Fibroblast of the aortic adventitia (primary cell): ENCODE measurements around the gene ZNF521. TPM values are rescaled to one million over a fixed set of nuclear protein-coding genes. Genes with fewer than 3 reads are reported as not detected.
"Not testable (repeated sequence)": the region's sequence is repeated elsewhere in the genome, so short reads cannot be mapped to it uniquely, and the experiment has no call there.

Experiments used
- DNase-seq: peaks from one replicate; pipeline ENCODE4 v3.0.0-alpha.2; 2010; ENCODE audit warnings: low read depth
- H3K4me3 ChIP-seq: 2 replicates; pipeline ENCODE4 v1.5.1; 2011; ENCODE audit warnings: low read depth, mild to moderate bottlenecking, control low read depth, low read length, moderate library complexity
- total RNA-seq: library from RNA; depleted of rRNA; stranded (reverse); fragments of >200 nt; gene quantifications from 2 replicates; pipeline ENCODE4 v1.2.3, GENCODE V29; 2012; ENCODE audit warnings: low replicate concordance
- TF ChIP-seq, protein P1 (sequence below): IDR thresholded peaks from 2 replicates; pipeline ENCODE4 v1.5.1; 2011; ENCODE audit warnings: mild to moderate bottlenecking, low read length, control low read depth, inconsistent platforms; ENCODE audit not compliant: insufficient read depth

Gene ZNF521
- total RNA-seq, 1 donor = 35.7 TPM

DNA sequence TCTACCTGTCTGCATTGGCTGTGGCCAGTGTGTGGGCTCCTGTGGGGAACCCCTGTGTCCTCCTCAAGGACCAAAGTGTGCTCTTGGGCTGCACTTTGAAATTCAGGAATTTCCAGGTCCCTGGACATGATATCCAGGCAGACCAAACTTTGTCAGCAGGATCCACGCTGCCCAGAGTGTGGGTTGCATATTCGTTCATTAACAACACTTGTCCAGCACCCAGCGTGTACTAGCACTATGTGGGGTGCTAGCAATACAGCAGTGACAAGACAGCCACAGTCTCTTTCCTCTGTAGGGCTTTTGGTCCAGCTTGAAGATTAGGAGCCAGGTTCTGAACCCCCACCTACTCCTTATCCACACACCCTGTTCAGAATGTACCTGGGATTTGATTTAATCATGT lies 304.5 kb downstream of the ZNF521 start:
- DNase-seq = no peak
- TF ChIP-seq, protein P1, sequence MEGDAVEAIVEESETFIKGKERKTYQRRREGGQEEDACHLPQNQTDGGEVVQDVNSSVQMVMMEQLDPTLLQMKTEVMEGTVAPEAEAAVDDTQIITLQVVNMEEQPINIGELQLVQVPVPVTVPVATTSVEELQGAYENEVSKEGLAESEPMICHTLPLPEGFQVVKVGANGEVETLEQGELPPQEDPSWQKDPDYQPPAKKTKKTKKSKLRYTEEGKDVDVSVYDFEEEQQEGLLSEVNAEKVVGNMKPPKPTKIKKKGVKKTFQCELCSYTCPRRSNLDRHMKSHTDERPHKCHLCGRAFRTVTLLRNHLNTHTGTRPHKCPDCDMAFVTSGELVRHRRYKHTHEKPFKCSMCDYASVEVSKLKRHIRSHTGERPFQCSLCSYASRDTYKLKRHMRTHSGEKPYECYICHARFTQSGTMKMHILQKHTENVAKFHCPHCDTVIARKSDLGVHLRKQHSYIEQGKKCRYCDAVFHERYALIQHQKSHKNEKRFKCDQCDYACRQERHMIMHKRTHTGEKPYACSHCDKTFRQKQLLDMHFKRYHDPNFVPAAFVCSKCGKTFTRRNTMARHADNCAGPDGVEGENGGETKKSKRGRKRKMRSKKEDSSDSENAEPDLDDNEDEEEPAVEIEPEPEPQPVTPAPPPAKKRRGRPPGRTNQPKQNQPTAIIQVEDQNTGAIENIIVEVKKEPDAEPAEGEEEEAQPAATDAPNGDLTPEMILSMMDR = no peak
- no peak overlapping the region for H3K4me3 ChIP-seq

DNA sequence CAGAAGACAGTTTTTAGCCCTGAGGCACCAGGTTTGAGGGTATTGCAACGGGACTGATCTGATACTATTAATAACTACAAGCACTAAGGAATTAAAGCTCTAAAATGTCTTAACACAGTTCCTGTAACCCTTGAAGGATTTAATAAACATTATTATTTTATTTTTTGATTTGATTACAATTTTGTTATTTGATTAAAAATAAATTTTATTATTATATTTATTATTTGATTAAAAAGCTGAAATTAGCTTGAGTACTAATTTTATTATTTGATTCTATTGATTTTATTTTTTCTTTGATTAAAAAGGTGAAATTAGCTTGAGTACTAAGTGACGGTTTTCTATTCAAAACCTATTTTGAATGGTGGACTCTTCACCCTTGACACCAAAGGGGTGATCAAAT lies 307.3 kb downstream of the ZNF521 start:
- TF ChIP-seq, protein P1 = no peak
- no peak for DNase-seq
- H3K4me3 ChIP-seq = no peak overlapping the region

DNA sequence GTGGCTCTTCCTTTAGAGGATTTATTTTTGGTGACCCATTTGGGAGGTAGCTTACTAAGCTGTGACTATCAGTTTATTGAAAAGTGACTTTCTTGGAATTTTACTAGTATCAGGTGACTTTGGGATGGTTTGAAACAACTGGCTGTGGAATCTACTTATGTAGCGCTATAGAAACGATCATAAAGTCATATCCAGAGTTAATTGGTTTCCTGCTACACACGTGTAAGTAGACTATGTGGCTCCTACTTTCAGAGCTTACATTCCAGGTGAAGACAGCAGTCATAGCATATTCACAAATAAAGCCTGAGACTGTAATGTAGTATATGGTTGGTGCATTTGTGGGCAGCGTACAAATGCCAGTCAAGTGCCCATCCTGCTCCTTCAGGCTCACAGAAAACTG lies 308.9 kb downstream of the ZNF521 start:
- DNase-seq = no peak
- H3K4me3 ChIP-seq = no peak overlapping the region
- TF ChIP-seq, protein P1 = no peak

DNA sequence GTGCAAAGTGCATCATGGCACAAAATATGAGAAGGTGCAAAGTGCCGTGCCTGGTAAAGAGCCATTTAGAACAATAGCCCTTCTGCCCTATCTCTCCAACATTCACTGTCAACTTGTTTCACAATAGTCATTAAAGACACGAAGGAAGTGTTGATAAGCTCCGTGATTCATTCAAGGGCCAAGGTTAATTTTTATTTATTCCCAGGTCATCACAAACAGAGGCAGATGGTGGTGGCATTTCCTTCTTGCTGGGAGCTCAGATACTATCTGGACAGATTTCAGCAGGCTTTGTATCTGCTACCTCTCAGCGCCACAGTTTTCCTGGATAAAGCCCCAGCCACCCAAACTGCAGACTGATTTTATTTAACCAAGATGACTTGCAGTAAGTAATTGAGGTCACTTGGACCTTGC lies 309.3 kb downstream of the ZNF521 start:
- TF ChIP-seq, protein P1 = no peak

DNA sequence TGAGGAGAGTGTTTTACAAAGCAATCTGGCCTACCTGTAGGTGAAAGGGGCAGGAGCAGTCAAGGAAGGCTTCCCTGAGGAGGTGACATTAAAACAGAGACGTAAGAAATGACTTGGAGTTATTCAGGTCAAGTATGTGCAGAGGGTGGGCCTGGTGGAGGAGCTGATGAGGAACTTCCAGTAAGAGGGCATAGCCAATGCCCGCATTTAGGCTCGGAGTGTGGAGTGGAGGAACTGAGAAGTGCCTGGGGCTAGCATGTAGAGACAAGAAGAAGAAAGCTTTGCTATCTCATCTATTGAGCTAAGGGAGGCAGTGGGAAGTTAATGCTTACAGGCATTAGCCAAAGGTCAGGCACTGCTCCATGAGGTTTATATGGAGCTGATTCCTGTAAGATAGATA lies 312.2 kb downstream of the ZNF521 start:
- DNase-seq = no peak
- H3K4me3 ChIP-seq = no peak overlapping the region
- TF ChIP-seq, protein P1 = no peak

More for the DNA sequence above, 309.3 kb downstream of the ZNF521 start:
- H3K4me3 ChIP-seq = no peak overlapping the region
- DNase-seq = no peak

DNA sequence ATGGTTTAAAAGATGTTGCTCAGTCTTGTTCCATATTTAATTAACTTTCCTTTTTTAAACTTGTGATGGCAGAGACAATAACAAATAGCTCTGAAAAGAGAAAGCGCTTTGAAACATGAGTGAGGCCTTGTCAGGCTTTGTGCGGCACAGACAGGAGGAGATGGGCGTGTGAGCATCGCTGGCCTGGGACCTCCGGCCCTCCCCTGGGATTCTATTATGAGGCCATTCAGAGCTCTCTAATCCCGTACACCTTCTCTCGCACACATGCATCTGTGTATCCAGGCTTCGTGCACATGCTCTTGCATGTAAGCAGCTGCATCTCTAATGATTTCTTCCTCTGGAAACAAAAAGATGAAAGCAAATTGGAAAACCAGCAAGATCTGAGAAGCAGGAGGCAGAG lies 313.7 kb downstream of the ZNF521 start:
- H3K4me3 ChIP-seq = no peak overlapping the region
- TF ChIP-seq, protein P1 = no peak
- no peak for DNase-seq

DNA sequence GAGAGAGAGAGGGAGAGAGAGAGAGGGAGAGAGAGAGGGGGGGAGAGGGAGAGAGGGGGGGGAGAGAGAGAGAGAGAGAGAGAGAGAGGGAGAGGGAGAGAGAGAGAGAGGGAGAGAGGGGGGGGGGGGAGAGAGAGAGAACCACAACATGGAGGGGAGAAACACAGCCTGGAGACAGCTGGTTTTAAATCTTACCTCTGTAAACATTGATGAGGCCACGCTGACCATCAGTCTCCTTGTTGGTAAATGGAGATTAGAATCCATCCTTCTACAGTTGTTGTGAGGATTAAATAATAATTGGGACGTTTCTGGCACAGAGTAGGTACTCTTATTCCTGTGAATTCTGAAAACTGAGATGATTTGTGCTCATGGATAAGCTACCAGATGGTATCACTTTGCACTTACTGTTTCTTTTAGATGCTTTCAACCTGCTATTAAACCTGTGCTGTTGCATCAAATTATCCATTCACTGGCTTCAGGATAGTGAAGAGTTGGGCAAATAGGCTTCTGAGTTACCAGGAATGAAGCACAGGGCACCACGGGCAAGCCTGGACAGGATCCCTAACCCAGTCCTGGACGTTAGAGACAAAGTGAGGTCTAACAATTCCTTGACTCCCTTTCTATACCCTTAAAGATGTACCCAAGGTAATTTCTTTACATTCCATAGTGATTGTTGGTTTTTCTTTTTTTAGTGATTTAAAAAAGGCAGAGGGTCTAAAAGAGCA lies 318.1 kb downstream of the ZNF521 start:
- TF ChIP-seq, protein P1 = no peak
- no peak overlapping the region for H3K4me3 ChIP-seq
- DNase-seq = no peak

DNA sequence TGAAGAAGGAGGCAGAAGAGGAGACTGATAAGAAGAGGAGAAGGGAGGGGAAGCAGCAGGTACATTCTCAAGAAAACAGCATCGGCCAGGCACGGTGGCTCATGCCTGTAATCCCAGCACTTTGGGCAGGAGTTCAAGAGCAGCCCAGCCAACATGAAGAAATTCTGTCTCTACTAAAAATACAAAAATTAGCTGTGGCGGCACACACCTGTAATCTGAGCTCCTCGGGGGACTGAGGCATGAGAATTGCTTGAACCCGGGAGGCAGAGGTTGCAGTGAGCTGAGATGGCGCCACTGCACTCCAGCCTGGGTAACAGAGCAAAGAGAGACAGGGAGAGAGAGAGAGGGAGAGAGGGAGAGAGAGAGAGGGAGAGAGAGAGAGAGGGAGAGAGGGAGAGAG lies 318.8 kb downstream of the ZNF521 start:
- not testable (repeated sequence) for DNase-seq, H3K4me3 ChIP-seq
